MV-4-11 (cell line): ENCODE results near the gene TGFBI.

Experiments used
- DNase-seq: peaks from one replicate; lab custom pipeline; 2025; lab: John Stamatoyannopoulos, UW

TGFBI gene

DNA sequence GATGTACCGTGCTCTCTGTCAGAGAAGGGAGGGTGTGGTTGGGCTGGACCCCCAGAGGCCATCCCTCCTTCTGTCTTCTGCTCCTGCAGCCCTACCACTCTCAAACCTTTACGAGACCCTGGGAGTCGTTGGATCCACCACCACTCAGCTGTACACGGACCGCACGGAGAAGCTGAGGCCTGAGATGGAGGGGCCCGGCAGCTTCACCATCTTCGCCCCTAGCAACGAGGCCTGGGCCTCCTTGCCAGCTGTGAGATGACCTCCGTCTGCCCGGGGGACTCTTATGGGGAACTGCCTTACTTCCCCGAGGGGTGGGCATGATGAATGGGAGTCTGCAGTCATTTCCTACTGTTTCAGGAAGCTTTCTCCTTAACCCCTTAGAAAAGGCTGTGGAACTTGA is 17.5 kb downstream of the TGFBI start:
- no peak for DNase-seq

DNA sequence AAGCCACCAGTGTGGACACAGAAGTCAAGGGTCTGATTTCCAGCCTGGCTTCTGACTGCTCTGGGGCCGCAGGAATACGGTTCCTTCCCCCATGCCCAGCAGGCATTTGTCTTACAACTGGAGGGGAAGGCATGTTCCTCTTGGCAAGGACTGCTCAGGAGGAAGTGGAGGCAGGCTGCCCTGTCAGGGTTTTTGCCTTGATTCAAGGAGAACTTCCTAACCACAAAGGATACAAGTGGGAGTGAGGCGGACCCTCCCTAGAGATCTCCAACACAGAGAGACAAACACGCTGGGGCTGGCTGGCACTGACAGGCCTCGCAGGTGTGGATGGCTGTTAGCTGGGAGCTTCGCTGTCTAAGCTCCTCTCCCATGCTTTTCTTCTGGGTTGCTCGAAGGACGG is 19.1 kb downstream of the TGFBI start:
- no peak for DNase-seq

DNA sequence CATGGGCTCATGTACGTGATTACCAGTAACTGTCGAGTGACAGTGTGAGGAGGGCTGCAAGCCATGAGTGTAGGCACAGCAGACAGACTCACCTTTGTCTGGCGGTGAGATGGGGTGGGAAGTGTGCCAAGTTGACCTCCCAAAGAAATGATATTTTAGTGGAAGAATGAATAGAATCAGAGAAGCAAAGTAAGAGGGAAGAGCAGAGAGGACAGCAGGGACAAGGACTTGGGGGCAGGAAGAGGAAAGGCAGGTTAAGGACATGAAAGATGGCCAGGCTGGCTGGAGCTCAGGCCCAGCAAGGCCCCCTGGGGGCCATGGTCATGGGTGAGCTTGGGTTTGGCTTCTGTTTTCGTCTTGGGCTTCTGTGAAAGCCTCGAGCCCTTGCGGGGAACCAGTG is 20.2 kb downstream of the TGFBI start:
- DNase-seq = no peak

DNA sequence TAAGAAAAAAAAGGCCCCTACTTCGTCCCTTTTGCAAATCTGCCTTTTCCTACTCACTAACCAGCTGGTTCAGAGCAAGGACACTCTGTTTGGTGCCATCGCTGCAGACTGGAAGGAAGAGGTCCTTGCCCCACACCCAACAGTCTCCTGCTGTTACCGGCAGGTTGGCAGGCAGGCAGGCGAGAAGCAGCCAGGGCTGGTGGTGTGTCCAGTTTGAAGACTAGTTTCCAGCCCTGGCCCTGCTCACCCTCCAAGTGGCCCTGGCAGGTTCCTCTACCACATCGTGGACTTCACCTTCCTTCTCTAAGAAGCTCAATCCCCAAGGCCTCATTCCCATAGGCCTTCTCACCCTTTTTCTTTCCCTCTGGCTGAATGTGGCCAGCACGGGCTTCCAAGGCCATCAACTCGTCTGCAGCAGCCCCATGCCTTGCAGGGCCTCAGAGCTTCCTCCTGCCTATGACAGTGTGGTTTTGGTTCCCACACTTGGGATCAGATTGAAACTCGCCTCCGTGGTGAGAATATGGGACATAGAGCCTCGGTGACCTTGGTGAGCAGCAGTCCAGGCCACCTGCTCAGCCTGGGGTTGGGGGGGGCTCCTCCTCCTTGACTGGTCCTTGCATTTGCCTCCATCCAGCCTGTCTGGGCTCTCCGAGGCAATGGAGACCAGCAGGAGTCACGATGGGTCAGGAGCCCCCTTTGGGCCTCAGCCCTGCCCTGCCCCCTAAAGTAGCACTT is 22.9 kb downstream of the TGFBI start:
- DNase-seq = no peak

DNA sequence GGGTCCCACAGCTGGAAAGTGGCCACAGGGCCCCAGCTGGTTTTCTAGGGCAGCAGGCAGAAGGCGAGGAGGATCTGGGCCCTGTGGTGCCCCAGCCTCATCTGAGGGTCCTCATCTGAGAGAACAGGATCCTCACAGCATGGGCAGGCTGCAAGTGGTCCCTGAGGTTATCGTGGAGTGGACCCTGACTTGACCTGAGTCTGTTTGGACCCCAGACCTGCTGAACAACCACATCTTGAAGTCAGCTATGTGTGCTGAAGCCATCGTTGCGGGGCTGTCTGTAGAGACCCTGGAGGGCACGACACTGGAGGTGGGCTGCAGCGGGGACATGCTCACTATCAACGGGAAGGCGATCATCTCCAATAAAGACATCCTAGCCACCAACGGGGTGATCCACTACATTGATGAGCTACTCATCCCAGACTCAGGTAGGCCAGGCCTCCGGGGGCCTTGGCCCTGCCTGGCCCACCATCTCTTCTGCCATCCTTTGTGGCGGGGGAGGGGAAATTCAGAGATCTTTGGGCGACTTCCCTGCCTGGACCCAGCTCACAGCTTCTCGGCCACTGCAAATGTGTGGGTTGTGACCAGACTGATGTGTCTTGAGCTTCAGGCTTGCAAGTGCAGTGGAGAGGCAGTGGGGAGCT is 24.0 kb downstream of the TGFBI start:
- DNase-seq = no peak

DNA sequence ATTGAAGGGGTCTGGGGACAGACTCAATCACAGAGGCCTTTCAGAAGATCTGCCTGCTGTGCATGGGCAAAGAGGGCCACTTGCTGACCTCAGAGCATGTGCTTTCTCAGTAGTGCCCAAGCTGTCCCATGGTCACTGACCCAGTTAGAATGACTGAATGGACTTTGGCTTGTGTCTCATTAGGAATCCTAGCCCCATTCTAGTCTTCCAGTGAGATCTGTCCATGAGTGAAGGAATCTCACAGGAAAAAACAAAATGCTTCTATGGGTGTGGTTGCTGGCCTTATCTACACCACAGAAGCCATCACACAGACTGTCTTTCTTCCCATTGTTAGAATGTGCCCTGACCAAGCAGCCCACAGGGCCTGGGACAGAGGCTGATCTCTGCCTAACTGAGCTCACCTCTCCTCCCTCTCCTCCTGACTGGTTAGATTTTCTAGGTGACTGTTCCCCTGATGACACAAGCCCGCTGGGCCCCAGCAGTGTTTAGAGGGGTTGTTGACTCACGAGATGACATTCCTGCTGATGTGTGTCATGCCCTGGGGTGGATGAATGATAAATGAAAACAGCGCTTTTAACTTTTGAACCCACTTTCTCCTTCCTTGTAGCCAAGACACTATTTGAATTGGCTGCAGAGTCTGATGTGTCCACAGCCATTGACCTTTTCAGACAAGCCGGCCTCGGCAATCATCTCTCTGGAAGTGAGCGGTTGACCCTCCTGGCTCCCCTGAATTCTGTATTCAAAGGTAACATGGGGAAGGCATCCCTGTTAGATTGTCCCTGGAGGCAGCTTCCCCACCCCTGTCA is 24.8 kb downstream of the TGFBI start:
- no peak for DNase-seq

DNA sequence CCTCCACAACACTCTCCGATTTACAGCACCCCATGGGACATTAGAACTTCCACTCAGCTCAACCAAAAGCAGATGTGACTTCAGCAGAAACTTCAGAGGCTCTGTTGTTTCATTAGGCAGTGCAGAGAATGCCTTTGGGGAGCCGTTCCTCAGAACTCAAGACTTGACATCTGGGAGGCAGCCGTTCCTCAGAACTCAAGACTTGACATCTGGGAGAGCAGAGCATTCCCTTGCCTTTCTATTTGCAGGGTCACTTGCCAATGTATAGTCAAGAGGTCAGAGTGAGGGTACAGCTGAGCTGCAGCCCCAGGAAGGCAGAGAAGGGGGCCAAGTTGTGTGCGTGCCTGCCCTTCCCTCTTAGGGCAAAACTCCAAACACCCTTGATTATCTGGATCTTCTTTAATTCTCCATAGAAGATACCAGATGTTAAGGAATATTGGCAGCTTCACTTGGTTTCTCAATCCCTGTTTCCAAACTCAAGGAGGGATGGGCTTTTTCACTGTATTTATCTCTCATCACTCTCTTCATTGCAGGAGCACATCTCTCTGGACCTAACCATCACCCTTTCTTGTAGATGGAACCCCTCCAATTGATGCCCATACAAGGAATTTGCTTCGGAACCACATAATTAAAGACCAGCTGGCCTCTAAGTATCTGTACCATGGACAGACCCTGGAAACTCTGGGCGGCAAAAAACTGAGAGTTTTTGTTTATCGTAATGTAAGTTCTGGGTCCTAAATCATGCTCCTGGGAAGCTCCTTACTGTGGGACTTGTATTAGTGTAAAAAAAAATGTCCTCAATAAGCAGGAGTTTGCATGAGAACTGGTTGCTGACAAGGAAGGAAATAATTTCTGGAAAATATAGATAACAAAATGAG is 25.6 kb downstream of the TGFBI start:
- no peak for DNase-seq

DNA sequence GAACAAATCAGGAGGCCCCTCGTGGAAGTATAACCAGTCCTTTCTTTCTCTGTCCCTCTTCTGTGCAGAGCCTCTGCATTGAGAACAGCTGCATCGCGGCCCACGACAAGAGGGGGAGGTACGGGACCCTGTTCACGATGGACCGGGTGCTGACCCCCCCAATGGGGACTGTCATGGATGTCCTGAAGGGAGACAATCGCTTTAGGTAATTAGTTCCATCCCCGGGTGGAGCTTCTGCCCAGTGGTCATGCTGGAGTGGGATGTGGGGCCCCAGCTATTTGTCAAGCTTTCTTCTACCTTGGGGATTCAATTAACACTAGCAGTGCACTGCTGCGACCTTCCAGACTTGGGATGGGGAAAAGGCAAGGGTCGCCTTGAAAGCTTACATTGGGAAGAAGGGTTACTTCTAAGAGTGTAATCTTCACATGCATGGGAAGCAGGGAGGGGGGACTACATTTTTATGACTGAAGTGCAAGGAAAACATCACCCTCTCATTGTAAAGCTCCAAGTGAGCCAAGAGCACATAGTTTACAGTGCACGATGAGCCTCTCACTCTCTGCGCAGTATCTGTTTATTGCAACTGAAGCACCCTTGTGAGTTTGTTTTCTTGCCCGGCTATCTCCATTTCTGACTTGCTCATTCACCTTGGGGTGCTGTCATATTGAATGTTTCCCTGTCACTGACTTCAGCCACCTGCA is 27.0 kb downstream of the TGFBI start:
- no peak for DNase-seq

DNA sequence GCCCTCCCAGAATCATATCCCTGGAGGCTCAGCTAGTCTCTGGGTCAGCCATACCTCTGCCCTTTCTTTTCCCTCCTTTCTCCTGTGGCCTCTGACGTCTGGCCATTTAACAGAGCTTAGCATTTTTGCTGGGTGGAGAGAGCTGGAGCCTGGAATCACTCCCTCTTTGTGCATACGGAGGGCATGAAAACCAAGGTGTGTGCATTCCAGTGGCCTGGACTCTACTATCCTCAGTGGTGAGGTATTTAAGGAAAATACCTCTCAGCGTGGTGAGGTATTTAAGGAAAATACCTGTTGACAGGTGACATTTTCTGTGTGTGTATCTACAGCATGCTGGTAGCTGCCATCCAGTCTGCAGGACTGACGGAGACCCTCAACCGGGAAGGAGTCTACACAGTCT is 27.5 kb downstream of the TGFBI start:
- no peak for DNase-seq

DNA sequence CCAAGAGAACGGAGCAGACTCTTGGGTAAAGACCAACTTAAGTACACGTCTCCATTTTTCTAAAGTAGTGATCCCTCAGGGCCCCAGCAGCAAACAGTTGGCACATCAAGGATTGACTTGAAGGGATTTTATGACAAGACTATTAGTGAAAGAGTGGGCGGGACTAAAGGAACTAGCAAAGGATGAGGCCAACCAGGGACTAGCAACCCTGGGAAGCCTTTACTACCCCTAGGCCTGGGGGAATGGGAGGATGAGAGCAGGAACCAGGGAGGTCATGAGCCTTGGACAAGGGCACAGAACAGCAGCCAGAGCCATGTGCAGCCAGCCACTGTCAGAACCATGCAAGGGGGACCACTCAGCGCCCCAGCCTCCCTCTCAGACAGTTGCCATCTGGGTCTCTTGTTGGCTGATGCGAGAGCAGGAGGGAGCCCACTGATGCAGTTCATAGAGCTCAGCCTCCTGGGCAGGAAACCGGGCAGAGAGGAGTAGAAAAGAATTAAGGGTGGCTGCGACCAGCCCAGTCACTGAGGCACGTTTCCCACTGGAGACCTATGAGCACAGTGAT is 28.1 kb downstream of the TGFBI start:
- DNase-seq = no peak

DNA sequence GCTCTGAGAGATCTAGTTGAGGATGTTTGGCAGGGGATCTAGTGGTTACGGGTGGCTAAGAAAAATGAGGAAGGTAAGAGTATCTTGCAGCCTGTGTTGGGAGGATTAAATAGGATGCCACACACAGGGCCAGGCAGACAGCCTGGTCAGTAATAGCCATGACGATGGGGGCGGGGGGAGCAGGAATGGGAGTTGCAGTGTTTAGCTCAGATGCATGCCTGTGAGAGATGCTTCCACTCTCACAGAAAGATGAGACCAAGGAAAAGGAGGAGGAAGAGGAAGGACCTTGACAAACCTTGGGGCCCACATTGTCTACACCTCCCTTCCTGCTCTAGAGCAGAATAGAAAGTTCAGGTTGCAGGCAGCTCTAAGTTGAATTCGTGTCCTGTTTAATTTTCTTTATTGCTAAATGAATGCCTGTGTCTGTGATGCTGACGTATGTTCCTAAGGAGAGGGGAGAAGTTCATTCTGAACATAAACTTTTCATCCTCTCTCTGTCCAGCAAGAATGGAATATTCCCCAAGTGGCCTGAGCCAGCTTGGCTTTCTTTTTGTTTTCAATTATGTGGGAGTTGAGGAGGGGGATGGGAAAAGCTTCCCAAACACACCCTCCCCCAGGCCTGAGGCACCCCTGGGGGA is 28.7 kb downstream of the TGFBI start:
- peak; percentile 33 for DNase-seq

DNA sequence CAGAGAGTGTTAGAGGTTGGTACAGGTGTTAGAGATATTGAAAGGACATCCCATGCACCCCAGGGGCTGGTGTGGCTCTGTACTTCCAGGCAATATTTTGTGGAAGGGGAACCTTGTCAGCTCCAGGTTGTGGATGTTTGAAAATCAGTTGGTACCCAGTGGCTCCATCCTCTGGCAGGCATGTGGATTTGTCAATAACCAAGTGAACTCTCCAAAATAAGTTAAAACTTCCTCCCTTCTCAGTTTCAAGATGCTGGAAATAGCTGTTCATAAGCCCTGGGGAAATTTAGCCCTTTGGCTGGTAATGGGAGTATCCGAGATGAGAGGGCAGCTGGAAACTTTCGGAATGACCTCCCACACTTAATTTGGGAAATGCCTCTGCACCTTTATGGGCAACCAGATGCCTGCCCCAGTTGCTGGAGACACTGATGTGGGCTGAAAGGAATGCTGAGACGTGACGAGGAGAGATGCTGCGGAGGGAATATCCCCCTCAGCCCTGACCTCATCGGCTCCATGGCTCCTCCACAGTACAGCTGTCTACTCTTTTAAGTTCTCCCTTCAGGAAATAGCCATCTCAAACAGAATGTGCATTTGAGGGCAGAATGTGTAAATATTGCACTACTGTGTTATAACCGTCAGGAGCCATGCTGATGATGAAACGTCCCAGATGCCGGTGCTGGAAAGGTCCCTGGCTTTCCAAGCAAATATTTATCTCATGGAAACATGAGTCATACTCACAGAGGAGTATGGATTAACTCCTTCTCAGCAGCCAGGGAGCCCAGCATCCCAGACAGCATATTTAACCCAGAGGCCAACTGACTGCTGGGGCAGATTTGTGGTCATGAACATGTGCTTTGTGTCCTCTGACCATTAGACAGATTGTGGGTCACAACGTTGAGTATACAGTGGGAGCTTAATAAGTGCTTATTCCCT is 29.5 kb downstream of the TGFBI start:
- DNase-seq = peak; percentile 16

DNA sequence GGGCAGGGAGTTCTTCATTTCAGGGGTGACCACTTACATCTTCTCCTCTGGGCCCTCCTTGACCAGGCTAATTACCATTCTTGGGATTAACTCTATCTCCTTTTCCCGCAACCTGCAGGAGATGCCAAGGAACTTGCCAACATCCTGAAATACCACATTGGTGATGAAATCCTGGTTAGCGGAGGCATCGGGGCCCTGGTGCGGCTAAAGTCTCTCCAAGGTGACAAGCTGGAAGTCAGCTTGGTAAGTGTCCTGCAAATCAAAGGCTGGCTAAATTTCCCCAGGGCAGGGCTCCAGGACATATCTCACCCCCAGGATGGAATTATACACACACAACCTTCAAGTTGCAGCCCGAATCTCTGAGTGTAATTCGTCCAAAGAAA is 30.2 kb downstream of the TGFBI start:
- DNase-seq = no peak

DNA sequence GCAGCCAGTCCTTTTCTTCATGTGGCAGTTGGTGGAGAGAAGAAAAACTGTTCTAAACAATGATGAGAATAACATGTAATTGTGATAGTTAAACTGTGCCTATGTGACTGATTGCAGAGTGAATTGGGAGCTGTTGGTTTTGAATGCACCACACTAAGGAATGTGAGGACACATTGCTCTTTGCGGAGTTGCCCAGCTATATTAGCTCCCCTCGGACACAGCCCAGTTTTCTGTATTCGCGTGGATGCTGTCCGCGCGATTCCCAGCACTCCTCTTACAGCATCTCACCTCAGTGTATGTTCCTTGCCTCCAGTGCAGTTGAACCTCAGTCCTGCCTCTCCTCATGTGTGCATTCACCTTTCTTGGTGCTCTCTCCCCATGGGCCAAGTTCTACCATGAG is 32.2 kb downstream of the TGFBI start:
- DNase-seq = no peak

DNA sequence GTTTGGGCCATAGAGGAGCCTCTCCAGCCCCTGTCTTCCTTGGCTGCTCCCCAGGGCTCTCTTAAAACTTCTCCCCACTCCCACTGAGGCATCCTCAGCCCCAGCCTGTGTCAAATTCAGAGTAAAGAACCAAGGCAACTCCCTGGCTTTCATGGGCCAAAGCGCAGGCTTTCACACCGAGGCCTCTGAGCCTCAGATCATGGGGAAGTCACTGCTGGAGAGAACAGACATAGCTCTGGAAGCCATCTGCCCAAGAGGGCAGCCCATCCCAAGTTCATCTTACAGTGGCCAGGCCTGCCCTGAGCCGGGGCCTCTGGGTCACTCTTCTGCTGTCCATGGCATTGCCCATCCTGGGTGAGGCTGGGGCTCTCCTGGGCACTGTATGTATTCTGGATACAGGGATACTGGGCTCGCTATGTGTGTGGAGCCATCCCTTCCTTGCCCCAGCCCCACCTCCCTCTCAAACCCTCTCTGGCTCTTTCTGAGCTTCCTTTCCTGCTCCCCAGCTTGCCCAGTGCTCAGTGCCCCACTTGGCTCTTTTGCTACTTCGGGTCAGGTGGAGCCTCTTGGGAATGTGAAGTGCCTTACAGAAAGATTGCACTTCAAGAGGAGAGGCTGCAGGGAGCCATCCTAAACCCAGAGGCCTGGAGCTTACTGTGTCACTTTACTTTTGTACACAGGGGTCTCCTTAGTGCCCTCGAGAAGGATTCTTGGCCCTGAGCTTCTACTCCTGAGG is 33.0 kb downstream of the TGFBI start:
- DNase-seq = no peak

DNA sequence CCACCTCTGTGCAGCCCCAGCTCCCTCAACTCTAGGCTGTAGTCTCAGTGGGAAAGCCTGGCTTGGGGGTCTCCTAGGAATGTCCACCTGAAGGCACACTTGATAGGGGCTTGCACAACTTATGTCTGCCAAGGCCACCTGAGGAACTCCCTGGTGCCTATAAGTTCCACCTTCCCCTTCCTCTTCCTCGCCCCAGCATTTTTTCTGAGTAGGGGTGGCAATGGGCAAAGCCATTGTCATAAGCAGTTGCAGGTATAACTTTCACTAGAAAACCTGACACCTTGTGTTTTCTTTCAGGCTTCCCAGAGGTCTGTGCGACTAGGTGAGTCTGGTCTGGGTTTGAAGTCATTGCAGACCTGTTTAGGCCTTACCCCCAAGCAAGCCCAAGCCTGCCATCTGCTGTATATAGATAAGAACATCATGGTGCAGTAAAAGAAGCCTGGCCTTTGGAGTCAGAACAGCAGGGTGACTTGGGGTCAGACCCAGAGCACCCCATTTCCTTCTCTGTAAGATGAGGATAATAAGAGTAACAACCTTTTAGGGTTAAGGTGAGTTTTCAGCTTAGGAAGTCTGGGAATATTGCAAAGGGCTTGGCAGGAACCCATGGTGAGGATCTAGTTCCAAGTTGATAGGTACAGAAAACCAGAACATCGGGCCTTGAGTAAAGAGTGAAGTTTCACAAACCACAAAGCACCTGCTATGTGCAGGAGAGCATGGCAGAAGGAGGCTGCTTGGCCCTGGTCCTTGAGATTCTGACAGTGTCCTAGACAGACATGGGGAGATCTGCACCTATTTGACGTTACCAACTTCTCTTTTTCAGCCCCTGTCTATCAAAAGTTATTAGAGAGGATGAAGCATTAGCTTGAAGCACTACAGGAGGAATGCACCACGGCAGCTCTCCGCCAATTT is 33.8 kb downstream of the TGFBI start:
- DNase-seq = peak; percentile 28

DNA sequence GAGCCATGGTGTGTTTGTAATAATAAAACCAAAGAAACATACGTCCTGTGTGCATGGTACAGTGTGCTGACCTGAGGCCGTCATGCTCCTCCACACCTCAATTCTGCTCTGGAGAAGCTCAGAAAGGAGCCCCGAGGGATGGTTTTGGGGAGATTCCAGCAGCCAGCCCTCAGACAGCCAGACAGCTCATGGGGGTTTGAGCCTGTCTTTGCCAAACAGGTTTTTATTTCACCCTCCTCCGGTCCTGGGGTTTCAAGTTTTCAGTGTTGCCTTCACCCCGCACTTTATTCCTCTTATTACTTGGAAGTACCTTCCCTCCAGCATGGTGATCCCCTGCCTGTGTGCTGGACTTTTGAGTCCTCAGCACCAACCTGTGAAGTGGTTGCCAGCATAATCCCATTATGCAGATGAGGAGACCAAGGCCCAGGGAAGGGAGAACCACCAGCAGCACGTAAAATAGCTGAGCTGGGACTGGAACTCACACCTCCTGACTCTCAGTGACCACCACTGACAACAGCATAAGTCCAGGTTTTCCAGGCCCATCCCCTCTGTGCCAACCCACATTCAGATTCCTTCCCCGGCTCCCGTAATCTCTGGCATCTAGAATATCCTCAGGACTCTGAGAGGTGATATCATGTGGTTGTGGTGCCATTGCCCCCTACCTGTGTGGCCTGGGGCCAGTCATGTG is 35.1 kb downstream of the TGFBI start:
- no peak for DNase-seq
